K562 (cell line): ENCODE measurements around the gene OLFML3. TPM values are rescaled to one million over a fixed set of nuclear protein-coding genes. Genes with fewer than 3 reads are reported as not detected.

Source experiments
- MGA ChIP-seq: fragments of 450-650 bp; IDR thresholded peaks from 2 replicates; pipeline ENCODE4 v1.6.1; 2016; ENCODE audit warnings: mild to moderate bottlenecking, moderate library complexity
- TRIM28 ChIP-seq: fragments of 450-650 bp; IDR thresholded peaks from 2 replicates; pipeline ENCODE4 v1.6.1; 2017
- polyA plus RNA-seq, 8 experiments: library from polyadenylated mRNA; depleted of rRNA in 4 of 8; stranded (reverse) in 5 of 8; unstranded in 3 of 8; fragments of >200 nt; fragmentation: Nextera tagmentation in 2 of 8; fragmentation: Illumina TruSeq in 1 of 8; extraction: Ambion mirVana in 2 of 8; extraction: Trizol in 1 of 8; gene quantifications; 2 replicates each; pipeline versions ENCODE4 v1.2.1 to v1.2.3, GENCODE V29; 2011 to 2014; ENCODE audit warnings: inconsistent platforms in 1 of 8, missing spikeins in 1 of 8
- total RNA-seq, 7 experiments: library from RNA; depleted of rRNA in 6 of 7; stranded (reverse); fragments of >200 nt in 6 of 7; fragmentation: Illumina TruSeq in 2 of 7; extraction: Trizol in 2 of 7; gene quantifications; 2 replicates each; pipeline versions ENCODE4 v1.2.1 to v1.2.3, GENCODE V29; 2011 to 2021; ENCODE audit warnings: low replicate concordance in 1 of 7

OLFML3 gene
- total and polyA plus RNA-seq, 9 of the 15 experiments (the other 6 are each of a cell fraction or from before 2014, with no cell fraction given): 0.07 to 0.13 (median 0.07) TPM; not detected in 6

GRCh38 chr1:113993766-113994165 is 14.5 kb downstream of the OLFML3 start (continued):
- no peak for TF ChIP-seq MGA
- TF ChIP-seq TRIM28: no peak
